ENCODE results near the gene TCF7L2.

Gene TCF7L2

DNA sequence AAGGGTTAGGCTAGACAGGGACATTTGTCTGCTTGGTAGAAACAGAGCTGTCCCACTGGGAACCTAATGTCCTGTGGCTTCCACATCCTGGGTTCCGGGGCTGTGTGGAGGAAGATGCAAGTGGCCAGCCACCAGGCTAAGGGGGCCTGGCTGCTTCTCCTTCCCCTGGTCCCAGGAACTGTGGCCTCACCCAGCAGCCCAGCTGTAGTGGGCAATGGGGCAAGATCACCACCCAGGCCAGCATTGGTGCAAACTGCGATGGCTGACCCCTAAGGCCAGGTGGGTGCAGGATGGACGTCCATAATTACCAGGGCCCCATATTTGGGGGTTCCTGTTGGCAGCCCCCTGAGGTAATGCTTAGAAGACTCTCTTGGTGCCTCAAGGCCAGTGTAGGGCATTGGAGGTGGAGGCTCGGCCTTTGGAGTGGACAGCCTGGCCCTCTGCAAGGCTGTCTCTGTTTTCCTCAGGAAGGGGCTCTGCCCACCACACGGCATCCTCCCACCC lies 226.7 kb downstream of the TCF7L2 start:
- DNase-seq (ENCODE audit: low read depth in 3 of 3): no peak

DNA sequence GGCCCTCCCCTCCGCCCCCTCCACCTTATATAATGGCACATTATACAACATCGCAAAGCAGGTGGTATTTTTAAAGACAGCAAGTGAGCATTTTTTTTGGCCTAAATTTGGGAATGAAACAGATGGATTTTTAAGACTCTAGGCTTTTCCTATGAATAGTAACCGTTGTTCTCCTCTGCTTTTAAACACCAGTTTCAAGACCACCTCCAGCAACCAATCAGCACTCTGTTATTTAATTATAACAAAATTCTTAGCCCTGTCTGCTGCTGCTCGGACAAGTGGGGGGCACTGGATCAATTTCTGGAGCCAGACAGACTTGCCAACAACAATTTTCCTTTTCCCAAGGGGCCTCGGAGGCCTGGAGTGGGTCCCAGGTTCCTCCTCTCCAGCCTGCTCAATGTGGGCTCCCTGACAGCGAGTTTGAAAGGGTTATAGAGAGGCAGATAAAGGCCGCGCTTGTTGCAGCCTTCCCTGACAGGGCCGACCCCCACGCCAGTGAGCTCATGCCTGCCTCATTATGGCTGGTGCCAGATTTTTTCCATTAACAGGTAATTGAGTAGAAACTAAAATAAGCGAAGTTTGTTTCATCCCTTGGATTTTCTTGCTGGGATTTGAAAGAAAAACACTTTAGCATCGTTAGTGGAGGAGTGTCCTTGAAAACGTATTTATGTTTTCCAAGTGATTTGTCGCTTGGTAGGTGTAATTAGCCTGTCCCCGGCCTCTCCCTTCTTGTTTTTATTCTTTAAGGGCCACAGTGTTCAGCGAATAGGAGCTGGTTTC lies 227.3 kb downstream of the TCF7L2 start:
- DNase-seq (ENCODE audit: low read depth in 3 of 3): no peak

- no peak for DNase-seq (ENCODE audit: low read depth in 3 of 3)
Measured at GRCh38 chr10:113177936-113178335, 227.9 kb downstream of the TCF7L2 start.

DNA sequence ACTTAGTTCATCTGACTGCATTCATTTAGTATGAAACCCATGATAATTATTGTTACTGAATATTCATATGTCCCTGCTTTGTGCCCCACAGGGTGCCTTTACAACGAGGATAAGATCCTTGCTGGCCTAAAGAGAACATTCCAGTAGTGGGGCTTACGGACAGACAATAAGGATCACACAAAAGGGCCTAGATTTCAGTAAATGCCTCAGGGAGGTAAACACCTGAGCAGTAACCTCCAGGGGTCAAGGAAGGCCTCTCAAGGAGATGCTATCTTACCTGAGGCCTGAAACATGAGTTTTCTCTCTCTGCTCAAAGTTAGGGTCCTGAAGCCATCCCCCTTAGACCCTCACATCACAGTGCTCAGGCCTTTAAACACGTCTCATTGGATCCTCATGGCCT lies 228.7 kb downstream of the TCF7L2 start:
- DNase-seq (ENCODE audit: low read depth in 3 of 3): no peak

DNA sequence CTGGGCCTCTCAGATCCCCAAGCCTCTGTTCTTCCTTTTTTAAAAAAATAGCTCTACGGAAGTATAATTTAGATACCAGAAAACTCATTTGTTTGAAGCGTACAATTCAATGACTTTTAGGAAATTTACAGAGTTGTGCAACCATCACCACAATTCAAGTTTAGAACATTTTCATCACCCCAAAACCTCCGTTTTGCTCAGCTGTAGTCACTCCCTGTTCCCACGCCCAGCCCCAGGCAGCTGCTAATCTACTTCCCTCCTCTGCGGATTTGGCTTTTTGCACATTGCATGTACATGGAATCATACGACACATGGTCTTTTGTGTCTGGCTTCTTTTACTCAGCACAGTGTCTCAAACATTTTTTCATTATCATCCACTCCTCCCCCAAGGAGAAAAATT lies 229.2 kb downstream of the TCF7L2 start:
- DNase-seq (ENCODE audit: low read depth in 3 of 3): no peak

- no peak for DNase-seq (ENCODE audit: low read depth in 3 of 3)
Measured at GRCh38 chr10:113179966-113180365, 229.9 kb downstream of the TCF7L2 start.

- DNase-seq (ENCODE audit: low read depth in 3 of 3): no peak
Measured at GRCh38 chr10:113180401-113181154, 230.5 kb downstream of the TCF7L2 start.

- no peak for DNase-seq (ENCODE audit: low read depth in 3 of 3)
Measured at GRCh38 chr10:113182154-113182553, 232.1 kb downstream of the TCF7L2 start.

DNA sequence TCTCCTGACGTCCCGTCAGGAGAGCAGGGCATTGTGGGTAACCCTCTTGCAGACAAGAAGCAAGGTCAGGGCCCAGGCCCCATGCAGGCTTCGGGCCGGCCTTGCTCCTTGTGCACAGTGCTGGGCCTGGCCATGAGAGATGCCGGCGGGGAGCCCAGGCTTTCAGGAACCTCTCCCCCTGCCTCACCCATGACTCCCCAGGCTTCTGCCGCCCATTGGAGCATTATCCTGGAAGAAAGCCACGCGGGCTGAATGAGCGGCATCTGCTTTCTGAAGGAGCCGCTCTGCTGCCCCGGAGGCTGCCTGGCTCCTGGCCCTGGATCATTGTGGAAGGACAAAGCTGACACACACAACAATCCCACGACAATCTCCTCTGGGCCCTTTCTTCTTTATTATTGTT lies 233.5 kb downstream of the TCF7L2 start:
- DNase-seq (ENCODE audit: low read depth in 3 of 3): no peak

- DNase-seq (ENCODE audit: low read depth in 3 of 3): no peak
Measured at GRCh38 chr10:113187063-113187777, 237.2 kb downstream of the TCF7L2 start.

GRCh38 chr10:113199459-113199858 lies 249.4 kb downstream of the TCF7L2 start:
- no peak for DNase-seq (ENCODE audit: low read depth in 3 of 3)

- no peak for DNase-seq (ENCODE audit: low read depth in 3 of 3)
Measured at GRCh38 chr10:113202011-113202410, 252.0 kb downstream of the TCF7L2 start.

DNA sequence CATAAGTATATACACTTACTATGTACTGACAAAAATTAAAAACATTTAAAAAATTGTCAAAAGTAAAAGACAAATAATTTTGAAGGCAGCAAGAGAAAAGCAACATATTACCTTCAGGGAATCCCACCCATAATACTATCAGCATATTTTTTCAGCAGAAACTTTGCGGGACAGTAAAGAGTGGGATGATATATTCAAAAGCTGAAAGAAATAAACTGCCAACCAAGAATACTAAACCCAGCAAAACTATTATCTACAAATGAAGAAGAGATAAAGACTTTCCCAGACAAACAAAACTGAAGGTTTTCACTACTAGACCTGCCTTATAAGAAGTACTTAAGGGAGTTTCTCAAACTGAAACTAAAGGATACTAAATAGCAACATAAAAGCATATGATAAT lies 257.9 kb downstream of the TCF7L2 start:
- no peak for DNase-seq (ENCODE audit: low read depth in 3 of 3)

DNA sequence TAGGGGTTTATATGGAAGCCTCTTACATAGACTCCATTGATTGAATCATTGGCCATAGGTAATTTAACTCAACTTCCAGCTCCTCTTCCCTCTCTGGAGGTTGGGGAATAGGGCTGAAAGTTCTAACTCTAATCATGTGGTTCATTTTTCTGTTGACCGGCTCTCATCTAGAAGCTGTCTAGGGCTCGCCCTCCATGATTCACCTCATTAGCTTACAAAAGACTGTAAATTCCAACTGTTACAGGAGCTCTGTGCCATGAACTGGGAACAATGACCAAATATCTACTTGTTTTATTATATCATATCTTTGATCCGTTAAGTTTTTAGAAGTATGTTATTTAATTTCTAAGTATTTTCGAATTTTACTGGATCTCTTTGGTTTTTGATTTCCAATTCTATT lies 263.0 kb downstream of the TCF7L2 start:
- no peak for DNase-seq (ENCODE audit: low read depth in 3 of 3)

- DNase-seq (ENCODE audit: low read depth in 3 of 3): no peak
Measured at GRCh38 chr10:113214331-113214730, 264.3 kb downstream of the TCF7L2 start.

DNA sequence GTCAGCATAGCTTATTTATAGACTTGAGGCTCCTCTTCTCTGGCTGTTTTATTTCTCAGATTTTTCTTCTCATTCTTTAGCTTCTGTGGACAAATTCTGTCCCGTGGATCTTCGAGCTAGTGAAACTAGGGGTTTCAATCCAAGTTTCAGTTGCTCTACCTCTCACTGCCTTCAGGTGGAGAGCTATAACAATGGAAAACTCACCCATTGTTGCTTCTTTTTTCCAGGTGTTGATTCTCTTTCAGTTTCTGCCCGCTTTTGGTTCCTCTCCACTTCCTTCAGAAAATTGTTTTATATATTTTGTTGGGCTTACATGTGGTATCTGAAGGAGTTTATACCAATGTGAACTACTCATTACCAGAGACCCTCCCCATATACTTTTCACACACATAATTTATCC lies 266.1 kb downstream of the TCF7L2 start:
- no peak for DNase-seq (ENCODE audit: low read depth in 3 of 3)
